GM10266 (cell line): ENCODE measurements around the gene TTLL8.

ENCODE experiments used
- DNase-seq: peaks from one replicate; pipeline ENCODE4 v3.0.0; 2012; ENCODE audit errors: extremely low spot score
- CTCF ChIP-seq: IDR thresholded peaks from 2 replicates; pipeline ENCODE4 v1.5.1; 2012; ENCODE audit warnings: mild to moderate bottlenecking, low read depth; ENCODE audit not compliant: control insufficient read depth, insufficient read depth; ENCODE audit errors: missing control alignments

Gene TTLL8

GRCh38 chr22:50035131-50035881, 22.8 kb downstream of the TTLL8 start:
- no peak for DNase-seq

GRCh38 chr22:50034126-50035081, 23.7 kb downstream of the TTLL8 start:
- no peak for TF ChIP-seq CTCF
- DNase-seq: no peak

More at GRCh38 chr22:50035131-50035881, 22.8 kb downstream of the TTLL8 start:
- TF ChIP-seq CTCF: no peak

- no peak for DNase-seq
- TF ChIP-seq CTCF: no peak
These were observed 25.0 kb downstream of the TTLL8 start for GRCh38 chr22:50032941-50033601.

GRCh38 chr22:50032109-50032871, 25.8 kb downstream of the TTLL8 start:
- DNase-seq: no peak
- TF ChIP-seq CTCF: no peak

- no peak for TF ChIP-seq CTCF
- no peak for DNase-seq
These were observed 26.7 kb downstream of the TTLL8 start for GRCh38 chr22:50031189-50032091.
